ENCODE results near the gene SLC25A25.

The SLC25A25 gene

GRCh38 chr9:128051932-128052709 lies 15.9 kb upstream of the SLC25A25 start:
- no peaks in the 10 kb centered on the region for H3F3A ChIP-seq (ENCODE audit: low read depth)
- no peak overlapping the region for H2AFZ ChIP-seq (ENCODE audit: low read length)
- H3K4me3 ChIP-seq (ENCODE audit: low read length, poor library complexity, severe bottlenecking): no peak overlapping the region
- H3K27me3 ChIP-seq (ENCODE audit: insufficient read depth, low read length, poor library complexity, severe bottlenecking): no peaks in the 10 kb centered on the region
- no peaks in the 10 kb centered on the region for H3K9me3 ChIP-seq (ENCODE audit: insufficient read depth, low read depth, low read length)
- H3K9me2 ChIP-seq (replicated peaks; ENCODE audit: low read depth, low read length): no peaks in the 10 kb centered on the region
- no peaks in the 10 kb centered on the region for H3K36me3 ChIP-seq (ENCODE audit: insufficient read depth, low read length)
- no peaks in the 10 kb centered on the region for H4K20me1 ChIP-seq (ENCODE audit: insufficient read depth, low read length, poor library complexity, severe bottlenecking)
- H3K9ac ChIP-seq (ENCODE audit: low read depth, low read length, poor library complexity, severe bottlenecking): no peak overlapping the region
- H3K4me2 ChIP-seq (ENCODE audit: low read depth, low read length, poor library complexity, severe bottlenecking): no peak overlapping the region
- no peaks in the 10 kb centered on the region for H3K79me2 ChIP-seq (ENCODE audit: insufficient read depth, low read length)
- peaks cover 13% of the 10 kb centered on the region for H3K4me1 ChIP-seq (ENCODE audit: insufficient read depth, low read length, poor library complexity, severe bottlenecking)
- TF ChIP-seq CTCF (conservative IDR thresholded peaks at IDR 0.05; ENCODE audit: low read length) (no peak), EZH2phosphoT487 (IDR thresholded peaks at IDR 0.05; ENCODE audit: borderline replicate concordance) (no peak)

GRCh38 chr9:128053560-128053959 lies 14.5 kb upstream of the SLC25A25 start:
- Histone ChIP-seq H4K20me1 (ENCODE audit: insufficient read depth, low read length, poor library complexity, severe bottlenecking) (no peaks in the 10 kb centered on the region), H3K4me3 (ENCODE audit: low read length, poor library complexity, severe bottlenecking) (no peak overlapping the region), H3K4me1 (ENCODE audit: insufficient read depth, low read length, poor library complexity, severe bottlenecking) (peaks cover 13% of the 10 kb centered on the region)

GRCh38 chr9:128054087-128054486 lies 13.9 kb upstream of the SLC25A25 start:
- H3K9me3 ChIP-seq (ENCODE audit: insufficient read depth, low read depth, low read length): no peaks in the 10 kb centered on the region
- no peaks in the 10 kb centered on the region for H3K27me3 ChIP-seq (ENCODE audit: insufficient read depth, low read length, poor library complexity, severe bottlenecking)
- TF ChIP-seq CTCF (conservative IDR thresholded peaks at IDR 0.05; ENCODE audit: low read length) (no peak), EZH2phosphoT487 (IDR thresholded peaks at IDR 0.05; ENCODE audit: borderline replicate concordance) (no peak)
- no peak overlapping the region for H3K4me3 ChIP-seq (ENCODE audit: low read length, poor library complexity, severe bottlenecking)
- H3K9ac ChIP-seq (ENCODE audit: low read depth, low read length, poor library complexity, severe bottlenecking): no peak overlapping the region
- no peaks in the 10 kb centered on the region for H3K79me2 ChIP-seq (ENCODE audit: insufficient read depth, low read length)
- H3K4me2 ChIP-seq (ENCODE audit: low read depth, low read length, poor library complexity, severe bottlenecking): no peak overlapping the region
- no peaks in the 10 kb centered on the region for H3K9me2 ChIP-seq (replicated peaks; ENCODE audit: low read depth, low read length)
- no peaks in the 10 kb centered on the region for H3K36me3 ChIP-seq (ENCODE audit: insufficient read depth, low read length)
- no peaks in the 10 kb centered on the region for H3F3A ChIP-seq (ENCODE audit: low read depth)
- H3K4me1 ChIP-seq (ENCODE audit: insufficient read depth, low read length, poor library complexity, severe bottlenecking): peaks cover 13% of the 10 kb centered on the region
- no peak overlapping the region for H2AFZ ChIP-seq (ENCODE audit: low read length)
- no peaks in the 10 kb centered on the region for H4K20me1 ChIP-seq (ENCODE audit: insufficient read depth, low read length, poor library complexity, severe bottlenecking)

More at GRCh38 chr9:128053560-128053959, 14.5 kb upstream of the SLC25A25 start:
- H3K9ac ChIP-seq (ENCODE audit: low read depth, low read length, poor library complexity, severe bottlenecking): no peak overlapping the region
- no peaks in the 10 kb centered on the region for H3K79me2 ChIP-seq (ENCODE audit: insufficient read depth, low read length)
- H3K27me3 ChIP-seq (ENCODE audit: insufficient read depth, low read length, poor library complexity, severe bottlenecking): no peaks in the 10 kb centered on the region
- no peaks in the 10 kb centered on the region for H3F3A ChIP-seq (ENCODE audit: low read depth)
- no peaks in the 10 kb centered on the region for H3K36me3 ChIP-seq (ENCODE audit: insufficient read depth, low read length)
- no peak overlapping the region for H3K4me2 ChIP-seq (ENCODE audit: low read depth, low read length, poor library complexity, severe bottlenecking)
- H3K9me3 ChIP-seq (ENCODE audit: insufficient read depth, low read depth, low read length): no peaks in the 10 kb centered on the region
- no peaks in the 10 kb centered on the region for H3K9me2 ChIP-seq (replicated peaks; ENCODE audit: low read depth, low read length)
- TF ChIP-seq EZH2phosphoT487 (IDR thresholded peaks at IDR 0.05; ENCODE audit: borderline replicate concordance) (no peak), CTCF (conservative IDR thresholded peaks at IDR 0.05; ENCODE audit: low read length) (no peak)
- no peak overlapping the region for H2AFZ ChIP-seq (ENCODE audit: low read length)

Data from Loucy (cell line).